GM21515 (cell line): ENCODE results near the gene GLP1R.

ENCODE experiments used
- ATAC-seq: cut with Tn5 transposase; IDR thresholded peaks from one replicate; pipeline ENCODE4 v1.9.1; 2021; ENCODE audit not compliant: unreplicated experiment

Gene GLP1R

DNA sequence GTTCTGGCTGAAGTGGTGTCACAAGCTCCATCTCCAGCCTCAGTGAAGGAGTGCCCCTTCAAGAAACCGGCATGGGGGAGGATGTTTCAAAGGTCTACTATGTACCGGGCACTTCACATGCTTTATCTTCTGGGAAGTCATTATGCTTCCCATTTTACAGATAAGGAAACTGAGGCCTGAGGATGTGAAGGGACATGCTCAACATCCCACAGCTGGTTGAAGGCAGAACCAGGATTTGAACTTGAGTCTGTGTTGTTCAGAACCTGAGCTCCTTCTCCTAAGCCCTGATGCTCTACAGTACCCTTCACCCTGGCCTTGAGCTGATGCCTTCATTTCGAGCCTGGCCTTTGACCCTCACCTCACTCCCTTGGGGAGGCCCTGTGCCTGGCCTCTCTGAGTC is 13.0 kb downstream of the GLP1R start:
- no peak for ATAC-seq

DNA sequence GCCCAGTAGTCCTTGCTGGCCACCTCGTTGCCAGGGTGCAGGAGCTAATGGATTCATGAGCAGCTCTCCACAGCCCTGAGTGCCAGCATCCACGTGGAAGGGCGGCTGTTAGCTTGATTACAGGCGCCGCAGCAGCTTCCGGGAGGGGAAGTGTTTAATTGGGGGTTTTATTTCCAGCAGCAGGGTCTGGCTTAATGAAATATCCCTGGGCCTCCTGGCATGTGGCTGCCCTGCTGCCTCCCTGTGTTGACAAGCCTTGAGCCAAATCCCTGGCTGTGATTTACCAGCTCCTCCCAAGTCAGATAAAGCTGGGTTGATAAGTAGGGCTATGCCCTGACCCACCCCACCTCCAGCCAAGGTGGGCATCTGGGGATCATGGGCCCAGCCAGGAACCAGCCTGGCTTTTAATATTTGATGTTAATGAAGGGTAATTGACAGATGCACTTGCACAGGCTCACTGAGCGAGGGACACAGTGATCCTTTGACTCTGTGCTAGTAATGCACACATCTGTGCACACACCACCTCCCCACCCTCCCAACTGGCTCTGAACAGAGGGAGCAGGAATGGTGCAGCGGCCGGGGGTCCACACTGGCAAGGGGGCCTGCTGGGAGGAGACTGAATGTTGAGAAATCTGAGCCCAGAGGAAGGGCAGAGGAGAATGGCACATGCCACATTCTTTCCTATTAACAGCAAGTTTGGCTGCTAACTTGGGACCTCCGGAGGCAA is 13.6 kb downstream of the GLP1R start:
- no peak for ATAC-seq

DNA sequence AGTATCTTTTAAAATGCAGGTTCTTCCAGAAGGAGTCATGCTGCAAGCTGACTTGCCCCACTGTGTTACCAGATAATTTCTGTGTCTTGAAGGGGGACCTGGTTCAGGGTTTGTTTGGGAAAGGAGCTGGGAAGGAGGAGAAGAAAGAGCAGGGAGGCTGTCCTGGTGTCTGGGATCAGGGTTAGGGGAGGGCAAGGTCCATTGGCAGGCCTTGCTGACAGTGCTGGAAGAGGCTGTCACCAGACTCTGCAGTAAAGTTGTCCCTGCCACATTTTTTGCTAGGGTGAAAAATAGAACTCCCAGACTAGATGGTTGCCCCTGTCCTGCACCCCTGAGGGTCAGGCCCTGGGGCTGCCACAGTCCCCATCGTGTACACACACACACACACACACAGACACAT is 14.9 kb downstream of the GLP1R start:
- ATAC-seq = no peak

DNA sequence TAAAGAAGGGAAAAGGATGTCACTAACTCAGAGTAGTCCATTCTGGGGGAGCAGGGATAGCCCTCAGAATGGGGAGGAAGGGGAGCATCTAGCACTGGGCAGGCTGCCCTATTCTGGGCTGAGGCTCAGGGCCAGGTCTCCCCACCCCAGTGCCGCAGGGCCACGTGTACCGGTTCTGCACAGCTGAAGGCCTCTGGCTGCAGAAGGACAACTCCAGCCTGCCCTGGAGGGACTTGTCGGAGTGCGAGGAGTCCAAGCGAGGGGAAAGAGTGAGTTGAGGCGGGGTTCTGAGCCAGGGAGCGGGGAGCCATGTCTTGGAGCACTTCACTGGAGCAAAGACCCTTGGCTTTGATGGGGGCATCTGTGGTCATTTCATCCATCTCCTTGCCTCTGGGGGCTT is 17.0 kb downstream of the GLP1R start:
- no peak for ATAC-seq

DNA sequence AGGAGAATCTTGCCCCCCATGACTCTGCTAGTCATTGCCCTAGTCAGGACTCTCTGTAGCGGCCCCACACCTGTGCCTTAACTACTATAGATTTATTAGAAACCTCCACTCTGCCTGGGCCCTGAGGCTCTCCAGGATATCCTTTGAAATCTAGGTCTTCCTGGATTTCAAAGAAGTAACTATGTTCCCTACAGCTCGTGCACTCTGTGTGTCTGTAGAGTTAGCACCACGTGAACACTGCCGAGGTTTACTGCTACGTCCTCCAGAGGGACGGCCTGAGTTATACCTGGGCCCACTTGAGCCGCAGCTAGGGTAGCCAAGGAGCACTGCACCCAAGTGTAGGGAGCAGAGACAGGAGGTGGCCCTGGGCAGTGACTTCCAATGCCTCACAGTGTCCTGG is 19.8 kb downstream of the GLP1R start:
- ATAC-seq = no peak

DNA sequence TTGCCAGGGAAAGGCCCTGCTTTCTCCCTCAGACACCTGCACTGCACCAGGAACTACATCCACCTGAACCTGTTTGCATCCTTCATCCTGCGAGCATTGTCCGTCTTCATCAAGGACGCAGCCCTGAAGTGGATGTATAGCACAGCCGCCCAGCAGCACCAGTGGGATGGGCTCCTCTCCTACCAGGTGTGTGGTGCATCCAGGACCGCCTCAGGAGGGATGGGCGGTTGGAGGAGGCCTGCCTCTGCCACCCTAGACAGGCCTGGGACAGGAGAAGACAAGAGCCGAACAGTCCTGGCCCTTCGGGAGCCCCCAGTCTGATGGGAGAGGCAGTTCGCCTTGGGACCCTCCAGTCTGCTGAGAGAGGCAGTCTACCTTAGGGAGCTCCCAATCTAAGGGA is 24.2 kb downstream of the GLP1R start:
- ATAC-seq = no peak

DNA sequence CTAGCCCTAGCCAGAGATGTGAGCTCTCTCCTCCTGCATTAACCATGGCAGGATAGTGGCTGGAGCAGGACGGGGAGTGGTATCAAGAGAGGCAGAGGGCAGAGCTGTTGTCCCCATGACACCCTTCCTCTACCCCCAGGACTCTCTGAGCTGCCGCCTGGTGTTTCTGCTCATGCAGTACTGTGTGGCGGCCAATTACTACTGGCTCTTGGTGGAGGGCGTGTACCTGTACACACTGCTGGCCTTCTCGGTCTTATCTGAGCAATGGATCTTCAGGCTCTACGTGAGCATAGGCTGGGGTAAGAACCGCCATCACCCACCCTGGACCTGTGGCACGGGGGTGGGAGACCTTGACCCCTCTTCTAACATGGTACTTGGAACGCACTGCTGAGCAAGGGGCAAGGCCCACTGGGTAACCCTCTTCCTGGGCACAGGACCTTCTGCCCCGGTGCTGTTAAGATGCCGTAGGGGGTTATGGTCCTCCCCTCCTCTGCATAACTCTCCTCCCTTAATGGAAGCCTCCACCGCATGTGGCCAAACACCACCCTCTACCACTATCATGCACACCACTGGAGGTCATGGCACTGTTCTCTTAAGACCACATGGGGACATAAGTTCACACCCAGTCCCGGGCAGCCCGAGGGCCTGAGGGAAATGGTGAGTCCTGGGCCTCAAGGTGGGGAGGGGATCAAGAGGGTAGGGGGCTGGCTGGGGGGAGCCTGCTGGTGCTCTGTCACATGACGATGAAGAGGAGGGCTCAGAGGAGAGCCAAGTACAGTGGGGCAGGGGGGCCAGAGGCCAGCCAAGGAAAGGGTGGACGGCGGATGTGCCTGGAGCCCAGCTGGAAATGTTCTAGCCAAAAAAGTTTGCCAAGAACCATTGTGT is 25.1 kb downstream of the GLP1R start:
- ATAC-seq = no peak

DNA sequence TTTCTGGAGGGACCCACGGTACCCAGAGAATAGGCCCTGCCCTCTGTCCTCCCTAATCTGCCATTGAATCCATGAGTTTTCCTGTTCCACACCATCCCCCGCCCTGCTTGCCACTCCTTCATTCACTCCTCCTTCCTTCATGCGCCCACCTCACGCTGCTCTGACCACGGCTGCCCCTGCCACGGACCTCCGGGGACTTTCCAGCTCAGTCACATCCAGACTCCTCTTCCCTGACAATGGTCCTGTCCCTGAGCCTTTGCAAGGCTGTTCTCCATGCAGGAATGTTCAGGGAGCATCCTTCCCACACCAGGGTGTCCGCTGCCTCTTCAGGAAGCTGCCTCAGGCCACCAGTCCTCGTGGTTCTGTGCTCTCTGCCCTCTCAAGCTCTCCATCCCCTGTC is 25.9 kb downstream of the GLP1R start:
- ATAC-seq = no peak

DNA sequence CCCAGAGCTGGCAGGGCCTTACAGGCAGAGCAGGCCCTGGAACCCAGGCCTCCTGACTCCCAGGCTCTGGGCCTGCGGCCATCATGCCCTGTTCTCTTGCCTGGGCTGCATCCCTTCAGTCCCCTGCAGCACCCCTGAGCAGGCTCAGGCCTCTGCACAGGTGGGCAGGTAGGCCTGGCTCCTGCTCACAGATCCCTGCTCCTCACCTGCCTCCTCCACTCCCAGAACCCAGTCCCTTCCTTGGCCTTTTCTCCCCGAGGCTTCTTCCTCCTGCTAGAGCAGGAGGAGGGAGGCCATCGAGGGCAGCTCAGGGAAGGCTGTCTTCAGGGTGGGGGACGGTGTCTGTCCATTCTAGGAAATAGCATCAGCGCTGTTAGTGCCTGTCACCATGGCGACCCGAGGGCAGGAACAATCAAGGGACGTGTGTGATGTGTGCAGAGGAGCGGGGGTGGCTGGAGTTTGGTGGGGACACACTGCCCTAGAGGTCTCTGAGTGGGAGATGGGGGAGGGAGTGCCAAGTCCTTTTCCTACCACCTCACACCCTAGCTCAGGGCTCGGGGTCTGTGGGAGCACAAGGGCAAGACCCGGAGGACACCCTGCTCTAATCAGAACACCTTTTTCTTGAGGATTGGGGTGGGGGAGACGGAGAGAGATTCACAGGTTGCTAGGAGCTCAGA is 26.6 kb downstream of the GLP1R start:
- no peak for ATAC-seq

DNA sequence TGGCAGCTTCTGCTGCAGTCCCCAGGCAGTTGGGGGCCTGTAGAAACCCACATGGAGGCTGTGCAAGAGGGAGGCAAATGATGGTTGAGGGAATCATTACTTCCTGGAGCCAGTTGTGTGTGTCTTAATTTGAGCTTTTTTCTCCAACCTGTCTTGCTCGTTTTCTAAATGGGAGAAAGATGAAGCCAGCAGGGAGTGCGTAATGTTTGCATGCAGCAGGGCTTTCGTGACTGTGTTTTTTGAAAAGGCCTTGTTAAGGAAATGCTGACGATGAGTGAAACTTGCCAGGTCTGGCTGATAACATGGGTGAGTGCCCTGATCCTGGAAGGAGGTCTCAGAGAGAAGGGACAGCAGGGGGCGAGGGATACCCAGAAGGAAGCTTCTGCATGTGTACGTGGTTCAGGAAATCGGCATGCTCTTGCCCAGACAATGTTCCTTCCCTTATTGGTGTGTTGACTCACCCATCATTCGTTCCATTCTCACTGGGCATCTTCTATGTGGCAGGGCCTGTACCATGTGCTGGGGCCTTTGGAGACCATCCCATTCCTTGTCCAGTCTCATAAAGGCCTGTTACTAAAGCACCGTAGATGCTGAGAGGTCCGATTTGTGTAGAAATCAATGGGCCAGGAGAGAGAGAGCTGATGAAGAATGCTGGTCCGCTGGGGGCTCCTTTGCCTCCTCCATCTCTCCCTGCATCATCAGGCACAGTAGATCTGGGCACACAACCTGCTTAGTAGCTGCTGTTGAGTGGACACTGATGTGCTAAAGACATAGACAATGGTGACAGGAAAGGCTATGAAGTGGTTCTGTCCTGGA is 27.4 kb downstream of the GLP1R start:
- ATAC-seq = no peak

DNA sequence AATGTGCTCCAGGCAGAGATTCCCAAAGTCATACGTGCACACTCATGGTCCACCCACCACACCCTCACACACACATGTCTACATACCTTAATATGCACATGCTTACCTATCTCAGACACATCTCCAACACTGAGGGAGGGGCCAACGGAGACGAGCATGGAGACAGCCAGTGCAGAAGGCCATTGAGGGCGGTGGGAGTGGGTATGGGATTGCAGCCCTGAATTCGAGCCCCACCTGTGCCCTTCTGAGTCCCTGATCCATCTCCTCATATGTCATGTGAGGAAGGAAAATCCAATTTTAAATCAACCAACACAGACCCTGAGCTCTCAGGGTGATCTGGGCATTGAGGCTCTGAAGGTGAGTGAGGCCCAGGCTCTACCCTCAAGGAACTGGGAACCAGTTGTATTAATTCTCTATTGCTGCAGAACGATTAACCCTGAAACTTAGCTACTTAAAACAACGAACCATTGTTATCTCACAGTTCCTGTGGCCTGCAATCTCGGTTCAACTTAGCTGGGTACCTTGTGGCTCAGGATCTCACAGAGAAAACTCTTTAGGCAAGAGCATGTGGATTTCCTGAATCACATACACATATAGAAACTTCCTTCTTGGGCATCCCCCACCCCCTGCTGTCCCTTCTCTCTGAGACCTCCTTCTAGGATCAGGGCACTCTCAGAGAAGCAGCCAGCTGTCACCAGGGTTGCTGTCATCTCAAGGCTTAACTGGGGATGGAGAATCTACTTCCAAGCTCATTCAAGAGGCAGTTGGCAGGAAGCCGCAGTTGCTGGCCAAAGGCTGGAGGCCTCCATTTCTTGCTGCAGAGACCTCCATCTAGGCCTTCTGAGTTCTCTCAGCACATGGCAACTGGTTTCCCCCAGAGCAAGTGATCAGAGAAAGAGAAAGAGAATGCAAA is 28.3 kb downstream of the GLP1R start:
- no peak for ATAC-seq

DNA sequence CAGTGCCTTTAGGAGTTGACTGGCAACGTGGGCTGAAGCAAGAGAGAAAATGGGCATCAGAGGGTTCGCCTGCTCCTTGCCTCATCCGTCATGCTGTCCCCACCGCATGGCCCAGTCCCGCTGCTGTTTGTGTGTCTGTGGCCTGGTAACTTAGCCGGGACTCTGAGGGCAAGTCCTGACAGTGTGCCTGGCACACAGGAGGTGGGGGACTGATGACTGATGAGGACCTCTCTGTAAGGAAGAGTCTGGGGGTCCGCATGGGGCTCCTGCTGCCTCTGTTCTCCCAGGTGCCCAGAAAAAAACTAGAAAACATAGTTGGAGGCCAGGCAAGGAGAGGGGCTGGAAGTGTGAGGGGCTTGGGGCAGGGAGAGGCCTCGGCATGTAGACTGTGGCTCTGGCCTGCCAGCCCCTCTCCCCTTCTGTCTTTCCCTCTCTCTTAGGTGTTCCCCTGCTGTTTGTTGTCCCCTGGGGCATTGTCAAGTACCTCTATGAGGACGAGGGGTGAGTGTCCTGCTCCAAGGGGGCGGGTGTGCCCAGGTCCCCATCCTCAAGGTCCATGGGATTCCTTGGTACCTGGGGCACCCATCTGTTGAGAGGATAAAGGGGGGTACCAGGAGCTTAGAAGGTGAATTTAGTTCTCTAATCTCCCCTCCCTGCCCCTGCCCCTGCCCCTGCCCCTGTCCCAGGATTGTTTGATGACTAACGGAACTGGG is 29.5 kb downstream of the GLP1R start:
- ATAC-seq = no peak

DNA sequence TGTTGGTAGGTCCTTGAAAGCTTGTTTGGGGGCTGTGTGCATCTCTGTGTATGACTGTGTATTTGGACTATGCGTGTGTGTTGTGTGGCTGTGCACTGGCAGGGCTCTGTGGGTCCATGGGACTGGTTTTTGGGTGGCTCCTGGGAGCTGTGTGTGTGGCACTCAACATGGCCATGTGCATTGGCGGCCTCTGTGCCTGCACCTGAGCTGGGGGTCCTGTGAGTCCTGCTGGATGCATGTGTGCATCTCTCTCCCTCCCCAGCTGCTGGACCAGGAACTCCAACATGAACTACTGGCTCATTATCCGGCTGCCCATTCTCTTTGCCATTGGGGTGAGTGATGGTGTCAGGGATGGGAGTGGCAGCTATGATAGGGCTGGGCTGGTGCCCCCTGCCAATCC is 30.1 kb downstream of the GLP1R start:
- no peak for ATAC-seq

DNA sequence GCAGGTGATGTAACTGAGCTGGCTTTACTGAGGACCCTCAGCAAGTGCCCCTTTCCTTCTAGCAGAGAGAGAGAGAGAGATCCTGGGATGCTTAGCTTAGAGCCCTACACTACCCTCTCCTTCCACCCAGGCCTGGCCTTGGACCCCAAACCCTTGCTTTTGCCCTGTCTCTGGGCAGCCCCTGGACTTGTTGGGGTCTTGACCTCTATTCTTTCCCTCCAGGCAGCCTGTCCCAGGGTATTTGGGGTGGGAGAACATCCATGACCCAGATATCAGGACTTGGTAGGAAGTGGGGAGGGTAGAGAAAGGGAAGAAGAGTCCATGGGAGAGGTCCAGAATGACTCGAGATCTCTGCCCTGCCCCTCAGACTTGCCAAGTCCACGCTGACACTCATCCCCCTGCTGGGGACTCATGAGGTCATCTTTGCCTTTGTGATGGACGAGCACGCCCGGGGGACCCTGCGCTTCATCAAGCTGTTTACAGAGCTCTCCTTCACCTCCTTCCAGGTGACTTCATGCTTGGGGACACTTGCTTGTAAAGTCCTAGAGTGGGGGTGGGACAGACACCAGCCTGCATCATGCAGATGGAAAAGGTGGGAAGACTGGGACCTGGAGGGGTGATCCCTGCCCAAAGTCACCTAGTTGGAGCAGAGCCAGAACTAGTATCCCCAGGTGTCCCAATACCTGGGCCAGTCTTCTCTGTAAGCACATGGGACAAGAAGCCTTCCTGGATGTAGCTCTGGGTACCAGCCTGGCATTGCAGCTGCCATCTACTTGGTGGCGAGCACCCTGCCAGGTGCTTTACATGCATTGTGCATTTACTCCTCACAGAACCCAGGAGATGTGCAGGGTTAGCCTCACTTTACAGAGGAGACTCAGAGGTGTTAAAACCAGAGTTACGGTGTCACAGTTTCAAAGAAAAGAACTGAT is 30.9 kb downstream of the GLP1R start:
- ATAC-seq = no peak

DNA sequence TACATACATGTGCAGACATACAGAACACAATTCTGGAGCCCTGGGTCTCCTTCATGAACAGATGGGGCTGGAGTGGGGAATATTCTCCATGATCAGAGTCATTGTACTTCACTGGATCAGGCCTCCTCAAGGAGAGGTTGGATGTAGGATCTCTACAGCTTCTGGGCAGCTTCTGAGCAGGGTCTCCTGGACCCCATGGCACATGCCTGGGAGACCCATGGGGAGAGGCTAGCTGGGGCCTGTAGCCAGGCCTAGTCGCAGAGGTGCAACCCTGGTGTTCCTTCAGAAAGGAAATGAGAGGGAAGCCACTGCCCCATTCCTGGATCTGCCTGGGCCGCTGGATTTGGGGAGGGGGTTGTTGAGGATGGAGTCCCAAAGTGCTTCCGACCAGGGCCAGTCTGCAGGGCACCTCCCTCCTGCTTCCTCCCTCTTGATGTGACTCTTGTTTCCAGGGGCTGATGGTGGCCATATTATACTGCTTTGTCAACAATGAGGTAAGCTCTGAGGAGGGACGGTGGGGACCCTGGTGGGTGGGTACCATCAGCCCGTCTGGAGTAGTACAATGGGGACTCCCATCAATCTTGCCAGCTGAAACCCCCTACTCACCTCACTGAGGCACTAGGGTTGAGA is 31.8 kb downstream of the GLP1R start:
- no peak for ATAC-seq

DNA sequence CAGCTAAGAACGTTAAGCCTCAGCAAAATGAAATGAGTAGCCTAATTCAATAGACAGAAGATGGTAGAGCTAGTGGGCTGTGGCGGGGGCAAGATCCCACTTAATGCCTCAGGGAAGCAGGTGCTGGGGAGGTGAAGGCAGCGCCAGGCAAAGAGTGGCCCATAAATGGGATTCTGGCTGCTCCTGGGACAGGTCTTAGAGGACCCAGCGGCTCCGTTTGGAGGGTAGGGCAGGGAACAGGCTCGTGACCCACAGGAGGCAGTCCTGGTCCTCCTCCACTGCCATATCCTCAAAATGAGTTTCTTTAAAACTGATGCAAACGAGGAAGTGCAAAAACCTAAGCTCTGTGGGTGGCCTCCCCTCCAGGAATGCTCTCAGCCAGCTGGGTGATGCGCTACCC is 33.7 kb downstream of the GLP1R start:
- no peak for ATAC-seq

DNA sequence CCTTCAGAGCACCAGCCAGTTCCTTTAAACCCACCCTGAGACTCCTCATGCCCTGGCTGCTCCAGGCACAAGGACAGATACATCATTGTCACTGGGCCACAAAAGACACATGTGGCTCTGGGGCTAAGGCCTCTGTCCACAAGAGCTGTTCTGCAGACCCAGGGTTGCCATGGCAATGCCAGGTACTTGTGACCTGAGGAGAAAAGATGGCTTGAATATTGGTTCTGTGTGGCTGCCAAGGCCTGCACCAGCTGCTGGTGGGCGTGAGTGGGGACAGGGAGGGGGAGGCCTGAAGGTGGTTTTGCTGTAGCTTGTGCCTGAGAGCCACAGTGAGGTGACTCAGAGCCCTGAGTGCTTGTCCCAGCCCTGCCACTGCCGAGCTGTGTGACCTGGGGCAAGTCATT is 34.7 kb downstream of the GLP1R start:
- ATAC-seq = no peak

DNA sequence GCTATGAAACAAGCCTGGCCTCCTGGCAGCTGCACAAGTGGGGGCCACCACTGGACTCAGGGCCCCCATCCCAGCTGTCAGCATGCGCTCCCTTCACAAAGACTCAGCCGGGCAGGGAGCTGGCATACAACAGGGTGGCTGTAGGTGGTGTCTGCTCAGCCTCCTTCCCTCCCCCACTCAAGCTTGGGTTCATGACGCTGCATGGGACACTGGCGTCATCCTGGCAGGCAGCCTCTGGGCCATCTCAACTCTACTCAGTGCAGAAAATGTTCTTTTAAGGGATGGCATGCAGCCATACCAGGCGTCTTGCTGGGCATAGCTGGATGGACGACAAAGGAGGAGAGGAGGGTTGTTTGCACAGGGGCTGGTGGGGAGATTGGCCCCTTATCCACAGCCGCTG is 35.9 kb downstream of the GLP1R start:
- no peak for ATAC-seq
